ENCODE results near the gene HLTF. TPM values are rescaled to one million over a fixed set of nuclear protein-coding genes. Genes with fewer than 3 reads are reported as not detected.

Gene HLTF
- total and polyA plus RNA-seq, 2 of the 4 experiments (the other 2 are of a cell fraction): 12.6 to 39.1 TPM

GRCh38 chr3:149089395-149089794, 3.1 kb upstream of the HLTF start:
- Histone ChIP-seq H3K4me1 (ENCODE audit: control insufficient read depth, insufficient read depth, low read length) (no peaks in the 10 kb centered on the region), H2AK9ac (replicated peaks; ENCODE audit: low read depth, low read length, poor library complexity) (no peak overlapping the region), H3K79me1 (ENCODE audit: low read depth in 1 of 2, low read length in 2 of 2) (peaks cover 11 to 19% of the 10 kb centered on the region in 2 experiments), H3K9ac (ENCODE audit: low read depth, low read length) (no peak overlapping the region), H3K4me2 (ENCODE audit: low read depth, low read length) (no peak overlapping the region), H3K4ac (ENCODE audit: low read depth, low read length) (no peak overlapping the region), H2BK15ac (ENCODE audit: low read depth, low read length) (no peak overlapping the region), H3K18ac (ENCODE audit: low read depth, low read length) (no peak overlapping the region), H4K91ac (ENCODE audit: insufficient read depth, low read depth, low read length) (no peak overlapping the region), H3K36me3 (ENCODE audit: control insufficient read depth, insufficient read depth, low read length) (peaks cover under 1% of the 10 kb centered on the region; the same call in 1 of the 2 replicates), H3K14ac (replicated peaks; ENCODE audit: low read depth, low read length) (no peak overlapping the region), H3K9me1 (ENCODE audit: insufficient read depth, low read length) (no peaks in the 10 kb centered on the region), H2AFZ (replicated peaks; ENCODE audit: low read length, poor library complexity) (no peak overlapping the region), H2BK120ac (ENCODE audit: low read depth, low read length) (no peak overlapping the region), H3K23ac (ENCODE audit: low read depth, low read length) (no peak overlapping the region), H2BK5ac (ENCODE audit: low read depth, low read length, poor library complexity, severe bottlenecking) (no peak overlapping the region), H2AK5ac (ENCODE audit: low read depth, low read length) (no peak overlapping the region), H3K4me3 (ENCODE audit: insufficient read depth, low read depth, low read length) (no peak overlapping the region), H4K20me1 (ENCODE audit: insufficient read depth, low read length) (no peaks in the 10 kb centered on the region), H3K27ac (ENCODE audit: insufficient read depth, low read length) (no peak overlapping the region), H4K5ac (ENCODE audit: low read depth, low read length) (no peak overlapping the region), H4K8ac (ENCODE audit: low read depth in 2 of 2, low read length in 2 of 2) (no peak overlapping the region), H2BK20ac (ENCODE audit: low read depth, low read length) (no peak overlapping the region), H3K56ac (ENCODE audit: extremely low read depth, insufficient read depth, low read length) (no peak overlapping the region), H3K27me3 (ENCODE audit: control insufficient read depth, insufficient read depth, low read length) (no peaks in the 10 kb centered on the region), H3K9me3 (ENCODE audit: control insufficient read depth, insufficient read depth, low read length) (no peaks in the 10 kb centered on the region)
- no TSS peak for BruUV-seq (replicated peaks)
- no peak for TF ChIP-seq MAZ (IDR thresholded peaks at IDR 0.05; ENCODE audit: borderline replicate concordance, low read depth, low read length)
- no peak for TF ChIP-seq BHLHE40 (IDR thresholded peaks at IDR 0.05; ENCODE audit: low read depth, low read length)
- no peak for TF ChIP-seq RAD21 (IDR thresholded peaks at IDR 0.05; ENCODE audit: low read length)
- no peak for TF ChIP-seq CHD1 (IDR thresholded peaks at IDR 0.05; ENCODE audit: low read depth, low read length)
- no peak for TF ChIP-seq CEBPB (IDR thresholded peaks at IDR 0.05; ENCODE audit: low read depth, low read length)
- TF ChIP-seq POLR2A (IDR thresholded peaks at IDR 0.05; ENCODE audit: low read depth, low read length): no peak
- TF ChIP-seq CTCF (conservative IDR thresholded peaks at IDR 0.05; ENCODE audit: low read depth, low read length): no peak
- no peak for TF ChIP-seq SMC3 (IDR thresholded peaks at IDR 0.05; ENCODE audit: low read depth, low read length)
- TF ChIP-seq USF2 (IDR thresholded peaks at IDR 0.05; ENCODE audit: low read depth, low read length): no peak
- no peak for TF ChIP-seq NFE2L2 (IDR thresholded peaks at IDR 0.05; ENCODE audit: low read depth, low read length)
- no peak for TF ChIP-seq ELK1 (IDR thresholded peaks at IDR 0.05; ENCODE audit: borderline replicate concordance, low read depth, low read length)
- TF ChIP-seq MAFK (IDR thresholded peaks at IDR 0.05; ENCODE audit: low read depth, low read length): no peak
- TF ChIP-seq MXI1 (IDR thresholded peaks at IDR 0.05; ENCODE audit: borderline replicate concordance, low read depth, low read length): no peak
- TF ChIP-seq FOS (IDR thresholded peaks at IDR 0.05; ENCODE audit: low read depth, low read length): no peak
- ATAC-seq (ENCODE audit: low read depth) (no peak), DNase-seq (no peak)
- ChIA-PET POLR2A (ENCODE audit: unreplicated experiment) (no interaction called here), CTCF (interaction anchor here (0.6 kb wide), 1 partner anchor 283 kb away, joined by 3 read pairs; no protein-coding TSS in a partner anchor)
- in situ Hi-C loops (cut with MboI; ENCODE audit: low sequenced_read_pairs) (no loop called here), dilution Hi-C loops (cut with HindIII; ENCODE audit: low sequenced_read_pairs, unreplicated experiment) (no loop called here), intact Hi-C loops (cut with micrococcal nuclease) (no loop called here)
- 90% methylated on average over 2 of the region's 3 CpGs; no CpG with 5 or more reads in 1 of the 2 experiments for WGBS, 2 experiments (ENCODE audit: extremely low coverage in 2 of 2, insufficient read length in 1 of 2)

Measured in IMR-90 (cell line).